Stimulated activated CD8-positive, alpha-beta memory T cell treated with anti-CD3 and anti-CD28 coated beads, Interleukin-15, amount 100 ng/mL, for 24 hours (primary cell): Measurements from ENCODE around the gene R3HCC1L.
"Not testable (repeated sequence)": the region's sequence is repeated elsewhere in the genome, so short reads cannot be mapped to it uniquely, and the experiment has no call there.

Experiments
- DNase-seq: peaks from one replicate; pipeline ENCODE4 v3.0.0-alpha.2; 2020; ENCODE audit warnings: low read depth

Gene R3HCC1L

GRCh38 chr10:98131619-98132018 is 2.8 kb upstream of the R3HCC1L start:
- no peak for DNase-seq

- DNase-seq = not testable (repeated sequence)
Observed at GRCh38 chr10:98133075-98133752, 1.2 kb upstream of the R3HCC1L start.

- DNase-seq = no peak
Observed at GRCh38 chr10:98134117-98134430, 383 bp upstream of the R3HCC1L start.

GRCh38 chr10:98135222-98135899 is 904 bp downstream of the R3HCC1L start:
- DNase-seq = no peak

- not testable (repeated sequence) for DNase-seq
Observed at GRCh38 chr10:98136775-98137174, 2.3 kb downstream of the R3HCC1L start.

- DNase-seq = no peak
Observed at GRCh38 chr10:98138031-98138430, 3.6 kb downstream of the R3HCC1L start.

- no peak for DNase-seq
Observed at GRCh38 chr10:98139431-98139830, 5.0 kb downstream of the R3HCC1L start.

GRCh38 chr10:98141484-98142073 is 7.1 kb downstream of the R3HCC1L start:
- no peak for DNase-seq

GRCh38 chr10:98144985-98145384 is 10.5 kb downstream of the R3HCC1L start:
- DNase-seq = no peak

GRCh38 chr10:98149858-98150257 is 15.4 kb downstream of the R3HCC1L start:
- no peak for DNase-seq

- no peak for DNase-seq
Observed at GRCh38 chr10:98150544-98150943, 16.1 kb downstream of the R3HCC1L start.

GRCh38 chr10:98152778-98153177 is 18.3 kb downstream of the R3HCC1L start:
- not testable (repeated sequence) for DNase-seq

GRCh38 chr10:98153213-98153958 is 18.9 kb downstream of the R3HCC1L start:
- not testable (repeated sequence) for DNase-seq

- DNase-seq = no peak
Observed at GRCh38 chr10:98154076-98154475, 19.6 kb downstream of the R3HCC1L start.

- no peak for DNase-seq
Observed at GRCh38 chr10:98158576-98158975, 24.1 kb downstream of the R3HCC1L start.

- DNase-seq = no peak
Observed at GRCh38 chr10:98163941-98164340, 29.5 kb downstream of the R3HCC1L start.

GRCh38 chr10:98167191-98167590 is 32.7 kb downstream of the R3HCC1L start:
- DNase-seq = no peak

- DNase-seq = no peak
Observed at GRCh38 chr10:98168147-98168546, 33.7 kb downstream of the R3HCC1L start.

GRCh38 chr10:98168766-98169165 is 34.3 kb downstream of the R3HCC1L start:
- DNase-seq = no peak

GRCh38 chr10:98169379-98169778 is 34.9 kb downstream of the R3HCC1L start:
- DNase-seq = no peak

GRCh38 chr10:98170249-98171117 is 36.0 kb downstream of the R3HCC1L start:
- no peak for DNase-seq

GRCh38 chr10:98172073-98172472 is 37.6 kb downstream of the R3HCC1L start:
- no peak for DNase-seq
